ENCODE data around the gene SH3PXD2B. TPM values are rescaled to one million over a fixed set of nuclear protein-coding genes. Genes with fewer than 3 reads are reported as not detected.

The SH3PXD2B gene
- total RNA-seq, 1 donor from 2014 or later = 52.3 TPM

- no peaks in the 10 kb centered on the region for H3K27me3 Mint-ChIP-seq
- no peaks in the 10 kb centered on the region for H3K9me3 Mint-ChIP-seq
- H3K4me1 Mint-ChIP-seq (ENCODE audit: unreplicated experiment) = peaks cover 4% of the 10 kb centered on the region
- TF ChIP-seq CTCF (conservative IDR thresholded peaks at IDR 0.05) = no peak
- peak overlapping the region; percentile 58 for H3K27ac Mint-ChIP-seq
- H3K4me3 Mint-ChIP-seq = no peak overlapping the region
- H3K36me3 Mint-ChIP-seq = no peaks in the 10 kb centered on the region
- DNase-seq (ENCODE audit: extremely low spot score, unreplicated experiment) = no peak
Observed at GRCh38 chr5:172321593-172321992, 132.7 kb downstream of the SH3PXD2B start.

GRCh38 chr5:172319708-172320441 is 134.4 kb downstream of the SH3PXD2B start:
- Mint-ChIP-seq H3K36me3 (no peaks in the 10 kb centered on the region), H3K4me3 (no peak overlapping the region), H3K27ac (peak overlapping the region; percentile 27), H3K27me3 (no peaks in the 10 kb centered on the region), H3K4me1 (ENCODE audit: unreplicated experiment) (peaks cover 15% of the 10 kb centered on the region), H3K9me3 (no peaks in the 10 kb centered on the region)
- TF ChIP-seq CTCF (conservative IDR thresholded peaks at IDR 0.05) = no peak
- no peak for DNase-seq (ENCODE audit: extremely low spot score, unreplicated experiment)

GRCh38 chr5:172315587-172316493 is 138.5 kb downstream of the SH3PXD2B start:
- no peak for DNase-seq (ENCODE audit: extremely low spot score, unreplicated experiment)
- Mint-ChIP-seq H3K4me1 (ENCODE audit: unreplicated experiment) (peaks cover 12% of the 10 kb centered on the region), H3K9me3 (no peaks in the 10 kb centered on the region), H3K27ac (peak overlapping the region; percentile 99), H3K36me3 (no peaks in the 10 kb centered on the region), H3K4me3 (no peak overlapping the region), H3K27me3 (no peaks in the 10 kb centered on the region)
- no peak for TF ChIP-seq CTCF (conservative IDR thresholded peaks at IDR 0.05)

- Mint-ChIP-seq H3K9me3 (no peaks in the 10 kb centered on the region), H3K27me3 (no peaks in the 10 kb centered on the region), H3K27ac (peak overlapping the region; percentile 99), H3K4me1 (ENCODE audit: unreplicated experiment) (peaks cover 12% of the 10 kb centered on the region), H3K36me3 (no peaks in the 10 kb centered on the region), H3K4me3 (no peak overlapping the region)
- DNase-seq (ENCODE audit: extremely low spot score, unreplicated experiment) = no peak
- TF ChIP-seq CTCF (conservative IDR thresholded peaks at IDR 0.05) = no peak
Observed at GRCh38 chr5:172313915-172314314, 140.4 kb downstream of the SH3PXD2B start.

- Mint-ChIP-seq H3K9me3 (no peaks in the 10 kb centered on the region), H3K36me3 (no peaks in the 10 kb centered on the region), H3K4me3 (no peak overlapping the region), H3K27me3 (no peaks in the 10 kb centered on the region), H3K4me1 (ENCODE audit: unreplicated experiment) (peaks cover 12% of the 10 kb centered on the region), H3K27ac (no peak overlapping the region)
- DNase-seq (ENCODE audit: extremely low spot score, unreplicated experiment) = no peak
- no peak for TF ChIP-seq CTCF (conservative IDR thresholded peaks at IDR 0.05)
Observed at GRCh38 chr5:172312286-172312685, 142.0 kb downstream of the SH3PXD2B start.
